ENCODE measurements around the gene PTEN.

DNA sequence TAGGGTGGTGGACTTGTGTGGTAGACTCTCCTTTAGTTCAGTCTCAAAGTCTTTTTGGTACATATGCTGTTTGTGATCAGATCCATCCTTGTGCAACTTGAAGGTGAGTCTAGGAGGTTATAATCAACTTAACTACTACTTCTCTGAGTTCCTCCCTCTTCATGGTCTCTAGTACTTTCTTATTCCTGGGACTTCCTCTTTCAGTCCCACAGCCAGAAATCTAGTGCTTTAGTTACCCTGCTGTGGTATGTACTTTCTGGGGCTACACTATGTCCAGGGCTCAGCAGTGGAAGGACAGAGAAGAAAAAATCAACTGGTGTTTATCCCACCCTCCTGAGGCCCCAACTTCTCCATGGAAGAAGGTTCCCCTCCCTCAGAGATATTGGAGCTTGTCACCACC lies 26.0 kb upstream of the PTEN start:
- no peak for TF ChIP-seq CTCF (IDR thresholded peaks at IDR 0.05; ENCODE audit: insufficient read depth, low read depth, low read length)
- TF ChIP-seq EZH2 (IDR thresholded peaks at IDR 0.05; ENCODE audit: insufficient read depth, low read length), result no peak
